ENCODE results near the gene SFTPB. TPM values are rescaled to one million over a fixed set of nuclear protein-coding genes. Genes with fewer than 3 reads are reported as not detected.

Gene SFTPB
- total RNA-seq, 1 experiment from 2014 or later, result not detected

DNA sequence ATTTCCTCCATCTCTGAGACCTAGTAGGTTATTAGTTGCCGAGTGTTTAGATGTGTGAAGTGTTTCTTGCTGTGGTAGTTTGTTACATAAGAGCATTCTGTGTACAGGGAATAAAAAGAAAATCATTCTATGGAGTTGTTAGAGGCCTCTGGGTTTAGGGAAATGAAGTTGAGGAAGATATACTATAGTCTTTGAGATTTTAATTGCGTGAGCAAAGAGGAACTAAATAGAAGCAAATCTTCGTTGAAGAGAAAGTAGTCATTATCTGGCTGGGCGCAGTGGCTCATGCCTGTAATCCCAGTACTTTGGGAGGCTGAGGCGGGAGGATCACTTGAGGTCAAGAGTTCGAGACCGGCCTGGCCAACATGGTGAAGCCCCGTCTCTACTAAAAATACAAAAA, 33.0 kb downstream of the SFTPB start:
- no peaks in the 10 kb centered on the region for H3K4me1 ChIP-seq (replicated peaks; ENCODE audit: insufficient read depth)
- no peaks in the 10 kb centered on the region for H3K79me2 ChIP-seq (ENCODE audit: low read depth)
- peaks cover 36% of the 10 kb centered on the region for H3K36me3 ChIP-seq (ENCODE audit: low read depth)
- intact Hi-C loops (cut with micrococcal nuclease; ENCODE audit: unreplicated experiment), result loop anchor here (5.0 kb wide), 1 partner anchor 92 kb away; no protein-coding TSS in a partner anchor
- no peak for TF ChIP-seq CTCF (conservative IDR thresholded peaks at IDR 0.05)
- TF ChIP-seq EZH2 (IDR thresholded peaks at IDR 0.05; ENCODE audit: low read depth), result no peak
- ChIA-PET CTCF (no interaction called here), POLR2A (ENCODE audit: unreplicated experiment) (no interaction called here)
- no peak for DNase-seq
- H3K9me2 ChIP-seq (ENCODE audit: insufficient read depth), result no peaks in the 10 kb centered on the region
- BruUV-seq (replicated peaks), result no TSS peak
- H2AFZ ChIP-seq, result no peak overlapping the region
- peaks cover 27% of the 10 kb centered on the region for H3F3A ChIP-seq (ENCODE audit: insufficient read depth, low read depth)
- no peak overlapping the region for H3K4me3 ChIP-seq
- no peaks in the 10 kb centered on the region for H3K9me3 ChIP-seq (ENCODE audit: insufficient read depth, low read depth)
- H3K4me2 ChIP-seq, result no peak overlapping the region
- H3K27me3 ChIP-seq (ENCODE audit: insufficient read depth, low read depth), result no peaks in the 10 kb centered on the region
- no peak overlapping the region for H3K27ac ChIP-seq
- peaks cover 18% of the 10 kb centered on the region; the same call in 1 of the 2 replicates for H4K20me1 ChIP-seq (ENCODE audit: insufficient read depth)

GRCh38 chr2:85631316-85631715, 36.7 kb downstream of the SFTPB start:
- H3K4me3 ChIP-seq, result no peak overlapping the region
- peaks cover 13% of the 10 kb centered on the region; the same call in 1 of the 2 replicates for H4K20me1 ChIP-seq (ENCODE audit: insufficient read depth)
- intact Hi-C loops (cut with micrococcal nuclease; ENCODE audit: unreplicated experiment), result no loop called here
- H3F3A ChIP-seq (ENCODE audit: insufficient read depth, low read depth), result peaks cover 17% of the 10 kb centered on the region; the same call in 1 of the 2 replicates
- POLR2A ChIA-PET (ENCODE audit: unreplicated experiment), result no interaction called here
- no peaks in the 10 kb centered on the region for H3K4me1 ChIP-seq (replicated peaks; ENCODE audit: insufficient read depth)
- DNase-seq, result no peak
- CTCF ChIA-PET, result no interaction called here
- H3K9me2 ChIP-seq (ENCODE audit: insufficient read depth), result no peaks in the 10 kb centered on the region
- H2AFZ ChIP-seq, result no peak overlapping the region
- no peaks in the 10 kb centered on the region for H3K9me3 ChIP-seq (ENCODE audit: insufficient read depth, low read depth)
- no peak overlapping the region for H3K4me2 ChIP-seq
- no peak for TF ChIP-seq EZH2 (IDR thresholded peaks at IDR 0.05; ENCODE audit: low read depth)
- TF ChIP-seq CTCF (conservative IDR thresholded peaks at IDR 0.05), result no peak
- peaks cover 18% of the 10 kb centered on the region for H3K36me3 ChIP-seq (ENCODE audit: low read depth)
- BruUV-seq (replicated peaks), result no TSS peak
- no peaks in the 10 kb centered on the region for H3K27me3 ChIP-seq (ENCODE audit: insufficient read depth, low read depth)
- no peaks in the 10 kb centered on the region; the same call in 1 of the 2 replicates for H3K79me2 ChIP-seq (ENCODE audit: low read depth)
- no peak overlapping the region for H3K27ac ChIP-seq

GRCh38 chr2:85628658-85629057, 39.3 kb downstream of the SFTPB start:
- Histone ChIP-seq H3K27me3 (ENCODE audit: insufficient read depth, low read depth) (no peaks in the 10 kb centered on the region), H3K27ac (no peak overlapping the region), H3K4me1 (replicated peaks; ENCODE audit: insufficient read depth) (no peaks in the 10 kb centered on the region), H3K9me3 (ENCODE audit: insufficient read depth, low read depth) (no peaks in the 10 kb centered on the region), H3K4me2 (no peak overlapping the region), H2AFZ (no peak overlapping the region), H3F3A (ENCODE audit: insufficient read depth, low read depth) (no peaks in the 10 kb centered on the region), H3K36me3 (ENCODE audit: low read depth) (peaks cover 40% of the 10 kb centered on the region), H4K20me1 (ENCODE audit: insufficient read depth) (no peaks in the 10 kb centered on the region; the same call in 1 of the 2 replicates), H3K9me2 (ENCODE audit: insufficient read depth) (no peaks in the 10 kb centered on the region), H3K79me2 (ENCODE audit: low read depth) (no peaks in the 10 kb centered on the region; the same call in 1 of the 2 replicates), H3K4me3 (no peak overlapping the region)
- BruUV-seq (replicated peaks), result no TSS peak
- no peak for TF ChIP-seq EZH2 (IDR thresholded peaks at IDR 0.05; ENCODE audit: low read depth)
- TF ChIP-seq CTCF (conservative IDR thresholded peaks at IDR 0.05), result no peak
- CTCF ChIA-PET, result no interaction called here
- DNase-seq, result no peak
- POLR2A ChIA-PET (ENCODE audit: unreplicated experiment), result interaction anchor here (0.7 kb wide), 1 partner anchor 650 kb away, joined by 5 read pairs; no protein-coding TSS in a partner anchor
- intact Hi-C loops (cut with micrococcal nuclease; ENCODE audit: unreplicated experiment), result no loop called here

Data from PC-9 (cell line).